SK-N-SH (cell line): ENCODE data around the gene NEURL1. TPM values are rescaled to one million over a fixed set of nuclear protein-coding genes. Genes with fewer than 3 reads are reported as not detected.

Source experiments
- CTCF ChIA-PET: fragments of 300-600, 350-600 bp; formaldehyde crosslinking; extraction: SDS; loops from one replicate; lab custom pipeline; 2021; lab: Yijun Ruan, JAX
- POLR2A ChIA-PET: fragments of 350-600 bp; sonication (Branson Sonifier 250); formaldehyde crosslinking; extraction: SDS; loops from one replicate; lab custom pipeline; 2020; ENCODE audit warnings: antibody characterized with exemption, inconsistent platforms; lab: Yijun Ruan, JAX
- DNase-seq: peaks from one replicate; pipeline ENCODE4 v3.0.0; 2012
- H2AFZ ChIP-seq: fragments of 200-600 bp; sonication (generic); 2 replicates; pipeline ENCODE4 v1.8.1; 2016; ENCODE audit warnings: antibody characterized with exemption, mild to moderate bottlenecking, low read depth
- H3F3A ChIP-seq: fragments of 200-600 bp; sonication (generic); replicated peaks from 2 replicates; pipeline ENCODE3; 2016; ENCODE audit warnings: antibody characterized with exemption, mild to moderate bottlenecking; ENCODE audit not compliant: insufficient read depth
- H3K27ac ChIP-seq, 2 experiments: fragments of 200-500 bp in 1 of 2; fragments of 200-600 bp in 1 of 2; sonication (Bioruptor generic) in 1 of 2; sonication (generic), shearing (Covaris generic) in 1 of 2; 2 replicates each; pipeline versions ENCODE4 v1.5.1 to v1.6.1; 2014 to 2016; ENCODE audit warnings: low read depth in 2 of 2, inconsistent platforms in 1 of 2, low read length in 1 of 2, mild to moderate bottlenecking in 1 of 2, mixed read lengths in 1 of 2
- H3K27me3 ChIP-seq: fragments of 200-600 bp; sonication (generic), shearing (Covaris generic); 2 replicates; pipeline ENCODE4 v1.6.1; 2016; ENCODE audit warnings: mixed run types; ENCODE audit not compliant: insufficient read depth
- H3K36me3 ChIP-seq, 2 experiments: fragments of 200-500 bp in 1 of 2; fragments of 200-600 bp in 1 of 2; sonication (Bioruptor generic) in 1 of 2; sonication (generic) in 1 of 2; replicated peaks in 1 of 2; 2 replicates each; pipeline versions ENCODE3 to v1.5.1; 2014 to 2016; ENCODE audit warnings: low read length in 1 of 2, mild to moderate bottlenecking in 1 of 2; ENCODE audit not compliant: insufficient read depth in 2 of 2, control insufficient read depth in 1 of 2
- H3K4me1 ChIP-seq, 2 experiments: fragments of 200-500 bp in 1 of 2; fragments of 200-600 bp in 1 of 2; sonication (Bioruptor generic) in 1 of 2; sonication (generic), shearing (Covaris generic) in 1 of 2; 2 replicates each; pipeline versions ENCODE4 v1.5.1 to v1.6.1; 2014 to 2016; ENCODE audit warnings: low read depth in 1 of 2, low read length in 1 of 2, mixed run types in 1 of 2; ENCODE audit not compliant: insufficient read depth in 2 of 2, control insufficient read depth in 1 of 2
- H3K4me2 ChIP-seq: fragments of 200-600 bp; sonication (generic), shearing (Covaris generic); 2 replicates; pipeline ENCODE4 v1.6.1; 2017; ENCODE audit warnings: mixed run types
- H3K4me3 ChIP-seq, 2 experiments: fragments of 200-500 bp in 1 of 2; fragments of 200-600 bp in 1 of 2; sonication (Bioruptor generic) in 1 of 2; sonication (generic), shearing (Covaris generic) in 1 of 2; 2 replicates each; pipeline versions ENCODE4 v1.5.1 to v1.8.1; 2014 to 2016; ENCODE audit warnings: low read depth in 2 of 2, inconsistent platforms in 1 of 2, low read length in 1 of 2, mild to moderate bottlenecking in 1 of 2, mixed read lengths in 1 of 2, moderate library complexity in 1 of 2
- H3K79me2 ChIP-seq: fragments of 200-600 bp; sonication (generic); 2 replicates; pipeline ENCODE4 v1.8.1; 2017; ENCODE audit warnings: mild to moderate bottlenecking; ENCODE audit not compliant: insufficient read depth
- H3K9ac ChIP-seq: fragments of 200-600 bp; sonication (generic); 2 replicates; pipeline ENCODE4 v1.6.1; 2017; ENCODE audit warnings: mixed run types
- H3K9me2 ChIP-seq: fragments of 200-600 bp; sonication (generic); 2 replicates; pipeline ENCODE4 v1.6.1; 2017; ENCODE audit warnings: mixed run types
- H3K9me3 ChIP-seq: fragments of 200-600 bp; sonication (generic); 2 replicates; pipeline ENCODE4 v1.6.1; 2017; ENCODE audit warnings: mixed run types, mild to moderate bottlenecking, moderate library complexity
- H4K20me1 ChIP-seq: fragments of 200-600 bp; sonication (generic); 2 replicates; pipeline ENCODE4 v1.6.1; 2017; ENCODE audit warnings: mild to moderate bottlenecking, mixed run types; ENCODE audit not compliant: insufficient read depth
- CHD2 ChIP-seq: fragments of 150-350 bp; IDR thresholded peaks from 2 replicates; pipeline ENCODE4 v1.6.1; 2018; ENCODE audit warnings: low read length; ENCODE audit not compliant: partially characterized antibody
- EZH2phosphoT487 ChIP-seq: fragments of 200-600 bp; sonication (generic); IDR thresholded peaks from 2 replicates; pipeline ENCODE4 v1.6.1; 2017; ENCODE audit warnings: low read depth, mixed run types, mild to moderate bottlenecking, antibody characterized with exemption, moderate library complexity, borderline replicate concordance
- FOXJ3 ChIP-seq: sonication (generic); formaldehyde crosslinking; IDR thresholded peaks from 2 replicates; pipeline ENCODE4 v1.5.1; 2020; ENCODE audit warnings: mild to moderate bottlenecking, missing genetic modification reagents
- FOXM1 ChIP-seq: IDR thresholded peaks from 2 replicates; pipeline ENCODE4 v1.4.0; 2012; ENCODE audit warnings: low read depth, mild to moderate bottlenecking
- GABPA ChIP-seq: IDR thresholded peaks from 2 replicates; pipeline ENCODE4 v1.4.0; 2012; ENCODE audit warnings: low read depth, mild to moderate bottlenecking
- GATA2 ChIP-seq: sonication (generic); formaldehyde crosslinking; IDR thresholded peaks from 2 replicates; pipeline ENCODE4 v1.5.0; 2020; ENCODE audit warnings: mild to moderate bottlenecking, missing genetic modification reagents
- JUND ChIP-seq: IDR thresholded peaks from 2 replicates; pipeline ENCODE4 v1.4.0; 2012
- NFIC ChIP-seq: IDR thresholded peaks from 2 replicates; pipeline ENCODE4 v1.4.0; 2012; ENCODE audit warnings: borderline replicate concordance
- RAD21 ChIP-seq: IDR thresholded peaks from 2 replicates; pipeline ENCODE4 v1.6.1; 2012; ENCODE audit warnings: mild to moderate bottlenecking, low read length
- RCOR1 ChIP-seq: fragments of 150-350 bp; IDR thresholded peaks from 2 replicates; pipeline ENCODE4 v1.6.1; 2017; ENCODE audit warnings: antibody characterized with exemption, low read length
- SMC3 ChIP-seq: IDR thresholded peaks from 2 replicates; pipeline ENCODE4 v1.6.1; 2012; ENCODE audit warnings: low read depth, low read length, improper control_type of control experiment
- TCF12 ChIP-seq: IDR thresholded peaks from 2 replicates; pipeline ENCODE4 v1.4.0; 2012
- TEAD4 ChIP-seq: IDR thresholded peaks from 2 replicates; pipeline ENCODE4 v1.4.0; 2012; ENCODE audit warnings: mild to moderate bottlenecking, borderline replicate concordance; ENCODE audit not compliant: insufficient read depth
- YY1 ChIP-seq: IDR thresholded peaks from 2 replicates; pipeline ENCODE4 v1.4.0; 2012; ENCODE audit warnings: low read depth, mild to moderate bottlenecking
- WGBS: methylation state at CpG from one replicate; pipeline ENCODE4 v1.1.6; 2017; ENCODE audit warnings: low lambda C conversion rate; 5-methylcytosine and 5-hydroxymethylcytosine counted together
- polyA plus RNA-seq, 3 experiments: library from polyadenylated mRNA; depleted of rRNA; stranded (reverse); fragments of >200 nt; gene quantifications; 2 replicates each; pipeline ENCODE4 v1.2.3, GENCODE V29; 2012
- TF ChIP-seq, protein P1 (sequence below): IDR thresholded peaks from 2 replicates; pipeline ENCODE4 v1.4.0; 2012; ENCODE audit warnings: low read depth
- TF ChIP-seq, protein P2 (sequence below): IDR thresholded peaks from 2 replicates; pipeline ENCODE4; 2012
- TF ChIP-seq, protein P3 (sequence below): fragments of 200-600 bp; sonication (generic); IDR thresholded peaks from 2 replicates; pipeline ENCODE4 v1.6.1; 2017; ENCODE audit warnings: antibody characterized with exemption, mild to moderate bottlenecking, moderate library complexity
- TF ChIP-seq, protein P4 (sequence below): IDR thresholded peaks from 2 replicates; pipeline ENCODE4 v1.6.1; 2012; ENCODE audit warnings: mild to moderate bottlenecking, low read depth, low read length, moderate library complexity
- TF ChIP-seq, protein P5 (sequence below): IDR thresholded peaks from 2 replicates; pipeline ENCODE4 v1.4.0; 2012; ENCODE audit warnings: low read depth, borderline replicate concordance
- TF ChIP-seq, protein P6 (sequence below): fragments of 150-350 bp; IDR thresholded peaks from 2 replicates; pipeline ENCODE4 v1.6.1; 2016; ENCODE audit warnings: mild to moderate bottlenecking, low read depth, low read length

The NEURL1 gene
- polyA plus RNA-seq, 1 of the 3 experiments (the other 2 are of a cell fraction) = 0.05 TPM

DNA sequence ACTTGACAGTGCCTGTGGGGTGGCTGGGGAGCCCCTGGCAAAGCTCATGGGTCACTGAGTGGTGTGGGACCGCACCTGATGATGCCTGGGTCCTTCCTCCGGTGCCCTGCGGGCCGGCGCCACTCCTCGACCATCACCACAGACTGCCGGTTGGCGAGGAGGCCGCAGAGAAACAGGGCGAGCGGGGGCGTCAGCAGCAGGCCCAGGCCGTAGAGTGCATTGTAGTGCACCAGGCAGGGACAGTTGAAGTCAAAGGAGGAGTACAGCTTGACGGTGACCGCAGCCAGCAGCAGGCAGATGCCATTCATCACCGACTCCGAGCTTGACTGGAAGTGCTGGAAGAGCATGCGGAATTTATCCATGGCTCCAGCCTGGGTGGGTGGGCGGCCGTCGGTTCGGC is 14.8 kb upstream of the NEURL1 start:
- TF ChIP-seq, protein P1, sequence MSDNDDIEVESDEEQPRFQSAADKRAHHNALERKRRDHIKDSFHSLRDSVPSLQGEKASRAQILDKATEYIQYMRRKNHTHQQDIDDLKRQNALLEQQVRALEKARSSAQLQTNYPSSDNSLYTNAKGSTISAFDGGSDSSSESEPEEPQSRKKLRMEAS = no peak
- TF ChIP-seq EZH2phosphoT487 = no peak
- TF ChIP-seq FOXM1 = no peak
- no peak for TF ChIP-seq RCOR1
- TF ChIP-seq RAD21 = no peak
- TF ChIP-seq GABPA = no peak
- TF ChIP-seq JUND = no peak
- no peak for TF ChIP-seq GATA2 (CRISPR knock-in tag)
- TF ChIP-seq NFIC = no peak
- TF ChIP-seq, protein P2, sequence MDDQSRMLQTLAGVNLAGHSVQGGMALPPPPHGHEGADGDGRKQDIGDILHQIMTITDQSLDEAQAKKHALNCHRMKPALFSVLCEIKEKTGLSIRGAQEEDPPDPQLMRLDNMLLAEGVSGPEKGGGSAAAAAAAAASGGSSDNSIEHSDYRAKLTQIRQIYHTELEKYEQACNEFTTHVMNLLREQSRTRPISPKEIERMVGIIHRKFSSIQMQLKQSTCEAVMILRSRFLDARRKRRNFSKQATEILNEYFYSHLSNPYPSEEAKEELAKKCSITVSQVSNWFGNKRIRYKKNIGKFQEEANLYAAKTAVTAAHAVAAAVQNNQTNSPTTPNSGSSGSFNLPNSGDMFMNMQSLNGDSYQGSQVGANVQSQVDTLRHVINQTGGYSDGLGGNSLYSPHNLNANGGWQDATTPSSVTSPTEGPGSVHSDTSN = no peak
- TF ChIP-seq TEAD4 = no peak
- TF ChIP-seq FOXJ3 (CRISPR knock-in tag) = no peak
- TF ChIP-seq, protein P3, sequence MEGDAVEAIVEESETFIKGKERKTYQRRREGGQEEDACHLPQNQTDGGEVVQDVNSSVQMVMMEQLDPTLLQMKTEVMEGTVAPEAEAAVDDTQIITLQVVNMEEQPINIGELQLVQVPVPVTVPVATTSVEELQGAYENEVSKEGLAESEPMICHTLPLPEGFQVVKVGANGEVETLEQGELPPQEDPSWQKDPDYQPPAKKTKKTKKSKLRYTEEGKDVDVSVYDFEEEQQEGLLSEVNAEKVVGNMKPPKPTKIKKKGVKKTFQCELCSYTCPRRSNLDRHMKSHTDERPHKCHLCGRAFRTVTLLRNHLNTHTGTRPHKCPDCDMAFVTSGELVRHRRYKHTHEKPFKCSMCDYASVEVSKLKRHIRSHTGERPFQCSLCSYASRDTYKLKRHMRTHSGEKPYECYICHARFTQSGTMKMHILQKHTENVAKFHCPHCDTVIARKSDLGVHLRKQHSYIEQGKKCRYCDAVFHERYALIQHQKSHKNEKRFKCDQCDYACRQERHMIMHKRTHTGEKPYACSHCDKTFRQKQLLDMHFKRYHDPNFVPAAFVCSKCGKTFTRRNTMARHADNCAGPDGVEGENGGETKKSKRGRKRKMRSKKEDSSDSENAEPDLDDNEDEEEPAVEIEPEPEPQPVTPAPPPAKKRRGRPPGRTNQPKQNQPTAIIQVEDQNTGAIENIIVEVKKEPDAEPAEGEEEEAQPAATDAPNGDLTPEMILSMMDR = no peak
- TF ChIP-seq, protein P4, sequence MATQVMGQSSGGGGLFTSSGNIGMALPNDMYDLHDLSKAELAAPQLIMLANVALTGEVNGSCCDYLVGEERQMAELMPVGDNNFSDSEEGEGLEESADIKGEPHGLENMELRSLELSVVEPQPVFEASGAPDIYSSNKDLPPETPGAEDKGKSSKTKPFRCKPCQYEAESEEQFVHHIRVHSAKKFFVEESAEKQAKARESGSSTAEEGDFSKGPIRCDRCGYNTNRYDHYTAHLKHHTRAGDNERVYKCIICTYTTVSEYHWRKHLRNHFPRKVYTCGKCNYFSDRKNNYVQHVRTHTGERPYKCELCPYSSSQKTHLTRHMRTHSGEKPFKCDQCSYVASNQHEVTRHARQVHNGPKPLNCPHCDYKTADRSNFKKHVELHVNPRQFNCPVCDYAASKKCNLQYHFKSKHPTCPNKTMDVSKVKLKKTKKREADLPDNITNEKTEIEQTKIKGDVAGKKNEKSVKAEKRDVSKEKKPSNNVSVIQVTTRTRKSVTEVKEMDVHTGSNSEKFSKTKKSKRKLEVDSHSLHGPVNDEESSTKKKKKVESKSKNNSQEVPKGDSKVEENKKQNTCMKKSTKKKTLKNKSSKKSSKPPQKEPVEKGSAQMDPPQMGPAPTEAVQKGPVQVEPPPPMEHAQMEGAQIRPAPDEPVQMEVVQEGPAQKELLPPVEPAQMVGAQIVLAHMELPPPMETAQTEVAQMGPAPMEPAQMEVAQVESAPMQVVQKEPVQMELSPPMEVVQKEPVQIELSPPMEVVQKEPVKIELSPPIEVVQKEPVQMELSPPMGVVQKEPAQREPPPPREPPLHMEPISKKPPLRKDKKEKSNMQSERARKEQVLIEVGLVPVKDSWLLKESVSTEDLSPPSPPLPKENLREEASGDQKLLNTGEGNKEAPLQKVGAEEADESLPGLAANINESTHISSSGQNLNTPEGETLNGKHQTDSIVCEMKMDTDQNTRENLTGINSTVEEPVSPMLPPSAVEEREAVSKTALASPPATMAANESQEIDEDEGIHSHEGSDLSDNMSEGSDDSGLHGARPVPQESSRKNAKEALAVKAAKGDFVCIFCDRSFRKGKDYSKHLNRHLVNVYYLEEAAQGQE = no peak
- TF ChIP-seq TCF12 = no peak
- no peak for TF ChIP-seq YY1
- no peak for TF ChIP-seq SMC3
- TF ChIP-seq CHD2 = no peak
- TF ChIP-seq, protein P5, sequence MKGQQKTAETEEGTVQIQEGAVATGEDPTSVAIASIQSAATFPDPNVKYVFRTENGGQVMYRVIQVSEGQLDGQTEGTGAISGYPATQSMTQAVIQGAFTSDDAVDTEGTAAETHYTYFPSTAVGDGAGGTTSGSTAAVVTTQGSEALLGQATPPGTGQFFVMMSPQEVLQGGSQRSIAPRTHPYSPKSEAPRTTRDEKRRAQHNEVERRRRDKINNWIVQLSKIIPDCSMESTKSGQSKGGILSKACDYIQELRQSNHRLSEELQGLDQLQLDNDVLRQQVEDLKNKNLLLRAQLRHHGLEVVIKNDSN = no peak
- TF ChIP-seq, protein P6, sequence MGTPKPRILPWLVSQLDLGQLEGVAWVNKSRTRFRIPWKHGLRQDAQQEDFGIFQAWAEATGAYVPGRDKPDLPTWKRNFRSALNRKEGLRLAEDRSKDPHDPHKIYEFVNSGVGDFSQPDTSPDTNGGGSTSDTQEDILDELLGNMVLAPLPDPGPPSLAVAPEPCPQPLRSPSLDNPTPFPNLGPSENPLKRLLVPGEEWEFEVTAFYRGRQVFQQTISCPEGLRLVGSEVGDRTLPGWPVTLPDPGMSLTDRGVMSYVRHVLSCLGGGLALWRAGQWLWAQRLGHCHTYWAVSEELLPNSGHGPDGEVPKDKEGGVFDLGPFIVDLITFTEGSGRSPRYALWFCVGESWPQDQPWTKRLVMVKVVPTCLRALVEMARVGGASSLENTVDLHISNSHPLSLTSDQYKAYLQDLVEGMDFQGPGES = no peak
- POLR2A ChIA-PET = no interaction called here
- no peaks in the 10 kb centered on the region for H3K9me2 ChIP-seq

More for the DNA sequence above, 14.8 kb upstream of the NEURL1 start:
- Histone ChIP-seq H3K79me2 (no peaks in the 10 kb centered on the region), H3K27me3 (no peaks in the 10 kb centered on the region), H3K9ac (no peak overlapping the region), H2AFZ (no peak overlapping the region), H3K4me2 (no peak overlapping the region), H3K4me3 (no peak overlapping the region), H3K36me3 (no peaks in the 10 kb centered on the region), H3K27ac (no peak overlapping the region), H3K9me3 (no peaks in the 10 kb centered on the region), H3F3A (peaks cover 9% of the 10 kb centered on the region), H3K4me1 (peaks cover 0 to 11% of the 10 kb centered on the region in 2 experiments; a peak in 1 of 4 replicates), H4K20me1 (no peaks in the 10 kb centered on the region)
- CTCF ChIA-PET = interaction anchor here (1.4 to 1.6 kb wide), 3 partner anchors 27 to 99 kb away, joined by 3 to 7 read pairs (median 4); no protein-coding TSS in a partner anchor
- WGBS = 91% methylated on average over 17 of the region's 22 CpGs
- DNase-seq = no peak
